ENCODE results near the gene ATP9B. TPM values are rescaled to one million over a fixed set of nuclear protein-coding genes. Genes with fewer than 3 reads are reported as not detected.

The ATP9B gene
- total RNA-seq, 1 donor from 2014 or later: 33.2 TPM

- no peaks in the 10 kb centered on the region for H3K27me3 ChIP-seq
- Mint-ChIP-seq H3K4me1 (no peaks in the 10 kb centered on the region), H3K27ac (no peak overlapping the region)
Observed at GRCh38 chr18:79224381-79224780, 155.2 kb downstream of the ATP9B start.

GRCh38 chr18:79227621-79228020, 158.4 kb downstream of the ATP9B start:
- Histone ChIP-seq H3K4me2 (no peak overlapping the region), H3K4me1 (no peaks in the 10 kb centered on the region), H3K27ac (no peak overlapping the region), H3K9me3 (ENCODE audit: low read depth) (no peaks in the 10 kb centered on the region), H4K20me1 (ENCODE audit: low read depth) (no peaks in the 10 kb centered on the region), H2AFZ (replicated peaks) (no peak overlapping the region), H3K36me3 (no peaks in the 10 kb centered on the region), H3K27me3 (no peaks in the 10 kb centered on the region), H3F3A (ENCODE audit: low read depth) (no peaks in the 10 kb centered on the region), H3K4me3 (no peak overlapping the region), H3K79me2 (ENCODE audit: low read depth) (no peaks in the 10 kb centered on the region), H3K9ac (no peak overlapping the region)
- Mint-ChIP-seq H3K36me3 (peaks cover 4% of the 10 kb centered on the region), H3K27me3 (ENCODE audit: insufficient read depth, low read depth) (no peaks in the 10 kb centered on the region), H3K27ac (no peak overlapping the region), H3K4me1 (no peaks in the 10 kb centered on the region), H3K4me3 (no peak overlapping the region), H3K9me3 (no peaks in the 10 kb centered on the region)
- DNase-seq (ENCODE audit: low spot score): no peak
- no peak for TF ChIP-seq EZH2 (IDR thresholded peaks at IDR 0.05)
- TF ChIP-seq EZH2phosphoT487 (IDR thresholded peaks at IDR 0.05): no peak

More at GRCh38 chr18:79224381-79224780, 155.2 kb downstream of the ATP9B start:
- H3K9ac ChIP-seq: no peak overlapping the region
- H2AFZ ChIP-seq (replicated peaks): no peak overlapping the region
- Mint-ChIP-seq H3K9me3 (no peaks in the 10 kb centered on the region), H3K27me3 (ENCODE audit: insufficient read depth, low read depth) (no peaks in the 10 kb centered on the region), H3K36me3 (peaks cover 4% of the 10 kb centered on the region), H3K4me3 (no peak overlapping the region)
- H4K20me1 ChIP-seq (ENCODE audit: low read depth): peaks cover 5% of the 10 kb centered on the region
- H3K4me1 ChIP-seq: no peaks in the 10 kb centered on the region
- no peak overlapping the region for H3K4me3 ChIP-seq
- H3K27ac ChIP-seq: no peak overlapping the region
- no peaks in the 10 kb centered on the region for H3K36me3 ChIP-seq
- TF ChIP-seq CTCF (IDR thresholded peaks at IDR 0.05) (no peak), EZH2phosphoT487 (IDR thresholded peaks at IDR 0.05) (no peak), EZH2 (IDR thresholded peaks at IDR 0.05) (no peak)
- DNase-seq (ENCODE audit: low spot score): no peak
- no peaks in the 10 kb centered on the region for H3K9me3 ChIP-seq (ENCODE audit: low read depth)
- no peaks in the 10 kb centered on the region for H3K79me2 ChIP-seq (ENCODE audit: low read depth)
- no peak overlapping the region for H3K4me2 ChIP-seq
- no peaks in the 10 kb centered on the region for H3F3A ChIP-seq (ENCODE audit: low read depth)

- no peak overlapping the region for H3K4me2 ChIP-seq
Observed at GRCh38 chr18:79229431-79229830, 160.2 kb downstream of the ATP9B start.

More at GRCh38 chr18:79229431-79229830, 160.2 kb downstream of the ATP9B start:
- Mint-ChIP-seq H3K36me3 (peaks cover 4% of the 10 kb centered on the region), H3K27ac (no peak overlapping the region), H3K27me3 (ENCODE audit: insufficient read depth, low read depth) (no peaks in the 10 kb centered on the region), H3K9me3 (no peaks in the 10 kb centered on the region), H3K4me3 (no peak overlapping the region), H3K4me1 (no peaks in the 10 kb centered on the region)
- Histone ChIP-seq H4K20me1 (ENCODE audit: low read depth) (no peaks in the 10 kb centered on the region), H3K9me3 (ENCODE audit: low read depth) (no peaks in the 10 kb centered on the region), H3K4me3 (no peak overlapping the region), H3K36me3 (no peaks in the 10 kb centered on the region), H3K27ac (no peak overlapping the region), H3K4me1 (no peaks in the 10 kb centered on the region), H3F3A (ENCODE audit: low read depth) (no peaks in the 10 kb centered on the region), H3K79me2 (ENCODE audit: low read depth) (no peaks in the 10 kb centered on the region), H3K27me3 (no peaks in the 10 kb centered on the region), H3K9ac (no peak overlapping the region), H2AFZ (replicated peaks) (no peak overlapping the region)
- TF ChIP-seq CTCF (IDR thresholded peaks at IDR 0.05): no peak
- no peak for TF ChIP-seq EZH2phosphoT487 (IDR thresholded peaks at IDR 0.05)
- TF ChIP-seq EZH2 (IDR thresholded peaks at IDR 0.05): no peak
- no peak for DNase-seq (ENCODE audit: low spot score)
